Subcutaneous adipose tissue (tissue), 4 donors: ENCODE measurements around the gene SLC7A11. TPM values are rescaled to one million over a fixed set of nuclear protein-coding genes. Genes with fewer than 3 reads are reported as not detected.

Source experiments
- total RNA-seq, 4 donors: library from RNA; depleted of rRNA; stranded (reverse); fragments of >200 nt; gene quantifications; one replicate each; pipeline ENCODE4 v1.1.0, GENCODE V29; 2016
- TF ChIP-seq, protein P1 (sequence below): fragments of 450-650 bp; IDR thresholded peaks from one replicate; pipeline ENCODE4 v1.5.1; 2016; ENCODE audit warnings: low read depth, mild to moderate bottlenecking, control low read depth, antibody characterized with exemption, moderate library complexity

SLC7A11 gene
- total RNA-seq, 4 donors from 2014 or later = 0.19 to 0.98 (median 0.54) TPM

DNA sequence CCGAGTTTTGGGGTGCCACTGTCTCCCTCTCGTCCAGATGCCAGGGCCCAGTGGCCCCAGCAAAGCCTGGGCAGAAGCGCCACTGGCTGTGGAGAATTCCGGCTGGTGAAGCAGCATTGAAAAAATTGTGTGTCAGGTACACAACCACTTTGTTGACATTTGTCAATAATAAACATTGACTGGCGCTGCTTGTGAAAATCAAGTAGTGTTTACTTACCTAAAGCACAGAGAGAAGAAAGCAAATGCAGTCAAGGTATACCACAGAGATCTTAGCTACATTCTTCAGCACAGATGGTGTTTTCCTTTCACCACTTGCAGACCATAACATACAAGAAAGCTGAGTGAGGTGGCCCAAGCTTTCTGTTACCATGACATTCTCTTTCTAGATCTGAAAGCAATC is 14.5 kb upstream of the SLC7A11 start:
- TF ChIP-seq, protein P1, sequence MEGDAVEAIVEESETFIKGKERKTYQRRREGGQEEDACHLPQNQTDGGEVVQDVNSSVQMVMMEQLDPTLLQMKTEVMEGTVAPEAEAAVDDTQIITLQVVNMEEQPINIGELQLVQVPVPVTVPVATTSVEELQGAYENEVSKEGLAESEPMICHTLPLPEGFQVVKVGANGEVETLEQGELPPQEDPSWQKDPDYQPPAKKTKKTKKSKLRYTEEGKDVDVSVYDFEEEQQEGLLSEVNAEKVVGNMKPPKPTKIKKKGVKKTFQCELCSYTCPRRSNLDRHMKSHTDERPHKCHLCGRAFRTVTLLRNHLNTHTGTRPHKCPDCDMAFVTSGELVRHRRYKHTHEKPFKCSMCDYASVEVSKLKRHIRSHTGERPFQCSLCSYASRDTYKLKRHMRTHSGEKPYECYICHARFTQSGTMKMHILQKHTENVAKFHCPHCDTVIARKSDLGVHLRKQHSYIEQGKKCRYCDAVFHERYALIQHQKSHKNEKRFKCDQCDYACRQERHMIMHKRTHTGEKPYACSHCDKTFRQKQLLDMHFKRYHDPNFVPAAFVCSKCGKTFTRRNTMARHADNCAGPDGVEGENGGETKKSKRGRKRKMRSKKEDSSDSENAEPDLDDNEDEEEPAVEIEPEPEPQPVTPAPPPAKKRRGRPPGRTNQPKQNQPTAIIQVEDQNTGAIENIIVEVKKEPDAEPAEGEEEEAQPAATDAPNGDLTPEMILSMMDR = no peak

DNA sequence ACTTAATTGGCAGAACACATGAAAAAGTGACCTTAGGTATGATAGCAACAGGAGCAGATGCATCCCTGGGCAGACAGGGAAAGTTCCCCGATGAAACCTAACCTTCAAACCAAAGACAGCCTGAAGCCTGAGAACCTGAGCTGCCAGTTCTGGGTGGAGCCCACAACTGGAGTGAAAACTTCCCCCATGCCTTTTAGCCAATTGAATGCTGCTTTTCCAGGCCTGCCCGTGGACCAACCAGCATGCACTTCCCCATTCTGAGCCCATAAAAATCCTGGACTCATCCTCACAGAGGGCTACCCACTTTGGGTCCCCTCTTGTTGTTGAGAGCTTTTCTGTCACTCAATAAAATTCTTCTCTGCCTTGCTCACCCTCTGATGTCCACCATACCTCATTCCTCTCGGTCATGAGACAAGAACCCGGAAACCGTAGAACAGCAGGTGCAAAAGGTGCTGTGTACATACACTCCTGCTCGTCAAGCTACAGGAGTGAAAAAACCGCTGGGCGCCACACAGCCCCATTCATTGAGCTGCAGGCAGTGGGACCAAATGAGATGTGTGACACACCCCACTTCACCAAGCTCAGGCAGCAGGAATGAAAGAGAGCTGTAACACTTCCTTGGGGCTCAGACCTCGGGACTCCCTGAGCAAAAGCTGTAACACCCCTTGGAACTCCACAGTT is 13.9 kb upstream of the SLC7A11 start:
- TF ChIP-seq, protein P1 = no peak

DNA sequence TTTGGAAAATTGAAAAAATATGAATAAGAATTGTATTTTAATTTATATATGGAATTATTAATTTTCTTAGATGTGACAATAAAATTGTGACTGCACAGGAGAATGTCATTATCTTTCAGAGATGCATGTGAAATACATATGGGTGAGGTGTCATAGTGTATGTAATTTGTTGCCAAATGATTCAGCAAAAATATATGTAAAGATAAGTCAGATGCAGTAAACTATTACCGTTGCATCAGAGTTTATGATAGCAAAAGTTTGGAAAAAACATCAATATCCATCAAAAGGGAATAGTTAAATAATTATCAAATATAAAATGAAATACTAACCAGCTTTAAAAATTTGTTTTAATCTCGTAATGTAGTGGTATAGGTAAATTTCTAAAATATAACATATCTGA is 10.4 kb upstream of the SLC7A11 start:
- TF ChIP-seq, protein P1 = no peak

- TF ChIP-seq, protein P1 = no peak
These were observed 9.8 kb upstream of the SLC7A11 start for GRCh38 chr4:138251938-138252337.

- TF ChIP-seq, protein P1 = no peak
These were observed 7.0 kb upstream of the SLC7A11 start for GRCh38 chr4:138249132-138249531.

DNA sequence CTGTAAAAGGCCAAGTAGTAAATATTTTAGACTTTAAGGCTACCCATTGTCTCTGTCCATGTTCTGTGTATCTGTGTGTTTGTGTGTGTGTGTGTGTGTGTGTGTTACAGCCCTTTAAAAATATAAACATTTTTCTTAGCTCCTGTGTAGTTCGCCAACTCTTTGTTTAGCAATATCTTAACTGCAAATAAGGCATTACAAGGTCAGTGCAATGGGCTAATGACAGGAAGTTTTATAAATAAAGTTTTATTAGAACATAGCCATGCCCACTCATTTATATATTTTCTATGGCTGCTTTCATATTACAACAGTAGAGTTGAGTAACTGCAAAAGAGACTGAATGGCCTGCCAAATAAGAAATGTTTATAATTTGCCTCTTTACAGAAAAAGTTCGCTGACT is 5.9 kb upstream of the SLC7A11 start:
- TF ChIP-seq, protein P1 = no peak

DNA sequence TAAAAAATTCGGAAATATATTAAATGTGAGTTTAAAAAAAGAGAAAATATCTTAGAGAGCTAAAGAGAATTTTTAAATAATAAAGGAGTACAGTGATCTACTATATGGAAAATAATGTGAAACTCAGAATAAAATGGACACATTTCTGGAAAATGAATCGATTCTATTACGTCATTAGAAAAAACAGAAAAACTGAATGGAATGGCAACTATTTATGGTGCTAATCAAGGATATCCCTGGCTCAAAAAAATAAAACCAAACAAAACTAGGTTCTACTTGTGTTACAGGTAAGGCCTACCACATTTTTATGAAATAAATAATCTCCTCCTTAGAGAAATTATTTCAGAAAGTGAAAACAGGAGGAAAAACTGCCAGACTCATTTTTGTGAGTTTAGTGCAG is 5.5 kb upstream of the SLC7A11 start:
- TF ChIP-seq, protein P1 = no peak
